HG03060 (cell line): Measurements from ENCODE around the gene HAUS8.

ENCODE experiments used
- ATAC-seq: cut with Tn5 transposase; IDR thresholded peaks from one replicate; pipeline ENCODE4 v1.9.1; 2021; ENCODE audit warnings: low read depth, moderate number of reproducible peaks; ENCODE audit not compliant: unreplicated experiment

Gene HAUS8

GRCh38 chr19:17077447-17078028 lies 2.3 kb upstream of the HAUS8 start:
- ATAC-seq = no peak

- no peak for ATAC-seq
Observed at GRCh38 chr19:17076543-17076991, 1.3 kb upstream of the HAUS8 start.

GRCh38 chr19:17075864-17076542 lies 751 bp upstream of the HAUS8 start:
- no peak for ATAC-seq

- peak; percentile 12 for ATAC-seq
Observed at GRCh38 chr19:17074634-17075034, 618 bp downstream of the HAUS8 start.

GRCh38 chr19:17073869-17074633 lies 1.2 kb downstream of the HAUS8 start:
- ATAC-seq = peak; percentile 10

- ATAC-seq = no peak
Observed at GRCh38 chr19:17070912-17071311, 4.3 kb downstream of the HAUS8 start.

GRCh38 chr19:17070421-17070820 lies 4.8 kb downstream of the HAUS8 start:
- ATAC-seq = no peak

- ATAC-seq = no peak
Observed at GRCh38 chr19:17069193-17069592, 6.1 kb downstream of the HAUS8 start.

- ATAC-seq = no peak
Observed at GRCh38 chr19:17063428-17063827, 11.8 kb downstream of the HAUS8 start.

GRCh38 chr19:17061691-17062090 lies 13.6 kb downstream of the HAUS8 start:
- ATAC-seq = no peak

GRCh38 chr19:17061205-17061604 lies 14.0 kb downstream of the HAUS8 start:
- ATAC-seq = no peak

GRCh38 chr19:17060802-17061201 lies 14.4 kb downstream of the HAUS8 start:
- ATAC-seq = no peak

- ATAC-seq = no peak
Observed at GRCh38 chr19:17058236-17058635, 17.0 kb downstream of the HAUS8 start.

GRCh38 chr19:17055636-17056035 lies 19.6 kb downstream of the HAUS8 start:
- ATAC-seq = no peak

GRCh38 chr19:17054746-17055145 lies 20.5 kb downstream of the HAUS8 start:
- ATAC-seq = no peak

- ATAC-seq = no peak
Observed at GRCh38 chr19:17052439-17052838, 22.8 kb downstream of the HAUS8 start.

GRCh38 chr19:17049711-17050280 lies 25.5 kb downstream of the HAUS8 start:
- ATAC-seq = no peak

- no peak for ATAC-seq
Observed at GRCh38 chr19:17048885-17049453, 26.3 kb downstream of the HAUS8 start.

GRCh38 chr19:17045907-17046502 lies 29.2 kb downstream of the HAUS8 start:
- ATAC-seq = no peak

- ATAC-seq = no peak
Observed at GRCh38 chr19:17043744-17044143, 31.5 kb downstream of the HAUS8 start.

GRCh38 chr19:17041976-17042375 lies 33.3 kb downstream of the HAUS8 start:
- ATAC-seq = no peak
